Stomach (tissue), 4 donors: Measurements from ENCODE around the gene RABL6.

ENCODE experiments used
- CTCF ChIP-seq, 7 experiments: fragments of 450-650 bp in 4 of 7; fragments of 200-600 bp in 3 of 7; sonication (generic) in 3 of 7; IDR thresholded peaks; one replicate each; pipeline ENCODE4 v1.5.1; 2016 to 2019; ENCODE audit warnings: antibody characterized with exemption in 7 of 7, control low read depth in 2 of 7, mild to moderate bottlenecking in 1 of 7
- POLR2A ChIP-seq, 4 donors: fragments of 450-650 bp; IDR thresholded peaks; one replicate each; pipeline ENCODE4 v1.6.1; 2016; ENCODE audit warnings: antibody characterized with exemption in 4 of 4, control low read depth in 2 of 4, mild to moderate bottlenecking in 1 of 4, moderate library complexity in 1 of 4
- POLR2AphosphoS5 ChIP-seq, 3 donors: sonication (generic); formaldehyde crosslinking; IDR thresholded peaks; one replicate each; pipeline ENCODE4 v1.6.1; 2016; ENCODE audit warnings: antibody characterized with exemption in 3 of 3

- TF ChIP-seq POLR2A (IDR thresholded peaks at IDR 0.05) (no peak), POLR2AphosphoS5 (IDR thresholded peaks at IDR 0.05) (peak in 2 of 3 donors; percentile 55 to 75), CTCF (IDR thresholded peaks at IDR 0.05) (no peak)
Measured at GRCh38 chr9:136799854-136800657, 7.7 kb upstream of the RABL6 start.
